Stimulated activated CD8-positive, alpha-beta memory T cell treated with anti-CD3 and anti-CD28 coated beads, Interleukin-12 subunit alpha, Interleukin-12 subunit beta, amount 100 ng/mL, for 1 hour (primary cell): ENCODE results near the gene PLB1.

Experiments used
- DNase-seq: peaks from one replicate; pipeline ENCODE4 v3.0.0-alpha.2; 2020; ENCODE audit warnings: low read depth

Gene PLB1

GRCh38 chr2:28506112-28506910 is 10.5 kb downstream of the PLB1 start:
- DNase-seq = no peak

GRCh38 chr2:28507796-28508764 is 12.2 kb downstream of the PLB1 start:
- DNase-seq = peak; percentile 16

DNA sequence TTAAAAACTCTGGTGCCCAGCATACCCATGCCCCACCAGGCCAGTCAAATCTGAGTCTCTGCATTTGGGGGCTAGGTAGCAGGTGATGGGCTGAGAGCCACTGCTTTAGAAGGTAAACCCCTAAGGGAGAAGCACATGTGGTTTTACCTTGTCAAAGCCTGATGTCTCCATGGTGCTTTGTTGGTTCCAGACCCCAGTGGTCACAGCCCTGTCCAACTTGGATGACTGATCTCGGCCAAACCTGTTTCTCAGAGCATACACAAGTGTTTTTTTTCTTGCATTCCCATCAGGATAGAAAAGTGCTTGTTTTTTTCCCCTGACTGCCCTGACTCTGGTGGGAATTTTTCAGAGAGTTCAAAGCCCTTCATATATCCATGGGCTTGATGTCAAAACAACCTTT is 13.5 kb downstream of the PLB1 start:
- DNase-seq = no peak

DNA sequence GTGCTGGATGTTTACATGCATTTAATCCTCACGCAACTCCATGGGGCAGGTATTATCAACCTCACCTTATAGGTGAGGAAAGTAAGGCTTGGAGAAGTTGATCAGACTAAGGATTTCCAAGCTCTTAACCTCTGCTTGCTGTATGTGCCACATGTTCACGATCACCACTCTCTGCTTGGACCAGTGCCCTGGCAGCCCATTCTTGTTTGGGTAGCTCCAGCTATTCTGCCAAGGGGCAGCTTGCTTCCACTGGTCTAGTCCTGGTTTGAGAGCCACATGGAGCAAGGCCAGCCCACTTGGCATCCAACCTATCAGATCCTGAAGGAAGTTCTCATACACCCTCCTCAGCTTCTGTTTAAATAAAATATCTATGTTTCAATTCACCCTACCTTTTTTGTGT is 14.3 kb downstream of the PLB1 start:
- no peak for DNase-seq

- DNase-seq = no peak
These were observed 16.2 kb downstream of the PLB1 start for GRCh38 chr2:28511871-28512606.

DNA sequence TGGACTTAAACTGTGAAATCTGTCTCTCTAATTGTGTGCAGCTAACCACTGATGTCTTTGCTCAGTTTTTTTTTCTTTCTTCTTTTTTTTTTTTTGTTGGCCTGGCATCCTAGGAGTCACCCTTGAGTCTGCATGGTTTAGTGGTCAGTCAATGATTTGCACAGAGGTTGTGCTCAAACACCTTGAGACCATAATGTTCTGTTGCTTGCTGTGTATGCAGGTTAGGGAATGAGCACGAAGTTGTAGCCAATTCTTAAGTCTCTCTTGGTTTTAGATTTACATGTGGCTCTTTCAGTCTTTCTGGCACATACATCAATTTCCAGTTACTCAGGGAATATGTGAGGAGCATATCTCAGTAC is 16.7 kb downstream of the PLB1 start:
- DNase-seq = no peak

DNA sequence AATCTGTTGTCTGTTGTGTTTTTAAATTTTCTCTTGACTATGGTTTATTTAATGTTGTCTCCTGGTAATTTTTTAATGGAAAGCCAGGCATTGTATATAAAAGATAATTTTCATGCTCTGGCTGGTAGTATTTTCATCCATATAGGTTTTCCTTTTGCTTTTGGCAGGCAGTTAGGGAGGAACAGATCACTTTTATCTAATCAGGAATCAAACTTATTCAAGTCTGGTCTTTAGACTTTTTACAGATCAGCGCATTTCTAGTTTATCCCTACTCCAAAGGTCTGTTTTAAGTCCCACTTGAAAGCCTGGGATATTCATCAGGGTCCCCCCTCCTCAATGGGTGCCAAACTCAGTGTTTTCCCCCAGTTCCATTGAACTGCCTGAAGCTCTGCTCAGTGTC is 17.2 kb downstream of the PLB1 start:
- no peak for DNase-seq

DNA sequence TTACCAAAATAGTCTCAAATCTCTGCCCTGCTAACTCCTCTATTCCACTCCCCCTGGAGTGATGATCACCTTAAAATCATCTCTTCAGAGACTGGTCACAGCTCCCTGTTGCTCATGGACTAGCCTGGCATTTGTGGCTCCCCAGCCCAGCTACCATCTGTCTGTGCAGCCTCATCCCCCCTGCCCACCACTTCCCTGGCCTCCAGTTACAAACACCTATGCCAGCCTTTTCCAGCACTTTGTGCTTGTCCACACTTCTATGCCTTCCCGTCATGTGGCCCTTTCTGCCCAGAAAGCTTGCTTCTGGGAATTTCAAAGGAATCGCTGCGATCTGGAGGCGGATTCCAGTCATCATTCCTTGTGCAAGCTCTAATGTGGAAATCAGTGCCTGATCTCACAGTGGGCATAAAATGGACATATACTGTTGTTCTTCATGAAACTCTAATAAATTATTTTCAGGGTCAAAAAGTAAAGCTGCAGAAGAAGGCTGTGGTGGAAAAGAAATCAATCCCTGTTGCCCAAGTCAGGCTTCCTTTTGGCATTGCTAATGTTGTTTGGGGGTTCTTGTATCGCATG is 19.4 kb downstream of the PLB1 start:
- no peak for DNase-seq

- DNase-seq = no peak
These were observed 20.6 kb downstream of the PLB1 start for GRCh38 chr2:28516430-28516829.

DNA sequence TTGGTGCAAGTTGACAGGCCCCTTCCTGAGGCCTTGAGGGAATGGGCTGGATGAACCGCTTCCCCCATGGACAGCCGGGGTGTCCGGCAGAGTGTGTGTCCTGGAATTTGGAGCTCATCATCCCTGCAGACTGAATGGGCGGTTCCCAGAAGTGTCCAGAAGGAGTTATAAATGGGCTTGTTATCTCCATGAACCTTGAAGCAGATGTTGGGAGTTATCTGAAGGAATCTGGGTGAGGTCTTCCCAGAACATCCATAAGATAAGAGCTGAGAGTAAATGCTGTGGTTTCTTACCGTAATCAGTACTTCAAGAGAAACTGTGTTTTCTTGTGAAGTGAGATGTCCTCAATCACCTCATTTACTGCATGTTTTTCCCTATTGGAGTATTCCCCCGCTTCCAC is 21.1 kb downstream of the PLB1 start:
- DNase-seq = no peak

GRCh38 chr2:28521663-28522062 is 25.8 kb downstream of the PLB1 start:
- no peak for DNase-seq

DNA sequence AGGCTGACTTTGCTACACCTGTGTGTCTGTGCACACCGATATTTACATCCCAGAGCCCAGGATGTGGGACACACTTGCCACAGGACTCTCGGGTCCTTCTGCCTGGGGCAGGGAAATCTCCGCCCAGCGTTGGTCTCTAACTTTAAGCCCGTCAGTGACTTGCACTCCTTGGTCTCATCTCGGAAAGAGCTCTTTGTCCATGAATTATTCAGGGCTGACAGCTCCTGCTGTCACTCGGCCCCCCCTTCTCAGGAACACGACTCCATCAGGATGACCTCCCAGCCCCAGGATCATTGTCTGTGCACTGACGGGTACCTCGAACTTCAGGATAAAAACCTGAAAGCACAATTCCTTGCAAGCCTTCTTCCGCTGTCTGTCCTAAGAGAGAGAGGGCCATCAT is 26.6 kb downstream of the PLB1 start:
- DNase-seq = no peak

DNA sequence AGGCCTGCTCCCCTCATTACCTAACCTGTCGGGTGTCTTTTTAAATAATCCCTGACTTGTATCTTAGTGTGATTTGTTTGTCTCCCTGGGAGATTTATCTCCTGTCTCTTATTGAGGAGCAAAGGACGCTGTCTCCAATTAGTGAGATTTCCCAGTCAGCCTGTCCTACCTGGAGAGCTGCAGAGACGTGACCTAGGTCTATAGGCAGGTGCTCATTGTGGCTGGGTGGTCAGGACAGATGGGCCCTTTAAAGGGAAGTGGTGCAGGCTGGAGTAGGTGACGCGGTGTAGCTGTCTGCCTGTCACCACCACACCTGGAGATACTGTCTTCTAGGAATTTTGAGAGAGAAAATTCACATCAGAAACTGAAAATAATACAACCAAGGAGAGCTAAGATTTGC is 28.0 kb downstream of the PLB1 start:
- DNase-seq = no peak

- DNase-seq = no peak
These were observed 29.6 kb downstream of the PLB1 start for GRCh38 chr2:28525481-28525880.

- DNase-seq = no peak
These were observed 30.8 kb downstream of the PLB1 start for GRCh38 chr2:28526527-28527132.

DNA sequence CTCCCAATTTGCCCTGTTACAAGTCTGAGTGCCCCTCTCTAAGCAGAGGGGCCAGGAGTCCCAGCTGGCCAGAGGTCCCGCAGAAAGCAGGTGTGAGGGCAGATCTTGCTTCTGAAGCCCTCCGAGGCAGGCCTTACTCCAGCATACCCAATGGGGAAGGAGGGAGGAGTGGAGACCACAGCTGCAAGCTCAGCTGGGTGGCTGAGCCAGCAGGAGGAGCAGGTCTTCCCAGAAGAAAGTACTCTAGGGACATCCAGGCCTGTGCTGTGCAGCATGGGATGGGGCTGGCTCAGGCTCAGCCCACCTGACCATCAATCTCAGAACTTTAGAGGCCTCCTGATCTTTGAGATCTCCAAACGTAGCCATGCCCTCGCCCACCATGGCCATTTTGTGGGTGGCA is 31.3 kb downstream of the PLB1 start:
- DNase-seq = no peak

DNA sequence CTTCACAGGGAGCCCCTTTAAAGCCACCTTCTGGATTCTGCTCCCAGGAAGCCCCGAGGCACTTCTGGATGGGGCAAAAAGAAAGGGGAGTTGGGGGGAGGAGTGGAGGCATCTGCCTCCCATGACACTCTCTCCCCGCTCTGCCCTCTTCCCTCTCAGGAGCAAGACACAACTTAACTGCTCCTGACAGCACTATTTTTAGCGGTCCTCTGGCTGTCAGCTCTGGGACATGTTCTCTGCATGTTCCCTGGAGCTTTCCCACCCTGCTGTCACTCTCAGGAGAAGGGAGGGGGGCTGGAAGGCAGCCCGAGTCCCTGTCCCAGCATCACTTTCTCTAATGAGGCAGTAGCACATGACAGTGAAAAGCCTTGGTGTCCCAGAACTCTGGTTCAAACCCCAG is 32.3 kb downstream of the PLB1 start:
- DNase-seq = no peak

GRCh38 chr2:28530782-28531181 is 34.9 kb downstream of the PLB1 start:
- DNase-seq = no peak

GRCh38 chr2:28532399-28532798 is 36.5 kb downstream of the PLB1 start:
- DNase-seq = no peak

DNA sequence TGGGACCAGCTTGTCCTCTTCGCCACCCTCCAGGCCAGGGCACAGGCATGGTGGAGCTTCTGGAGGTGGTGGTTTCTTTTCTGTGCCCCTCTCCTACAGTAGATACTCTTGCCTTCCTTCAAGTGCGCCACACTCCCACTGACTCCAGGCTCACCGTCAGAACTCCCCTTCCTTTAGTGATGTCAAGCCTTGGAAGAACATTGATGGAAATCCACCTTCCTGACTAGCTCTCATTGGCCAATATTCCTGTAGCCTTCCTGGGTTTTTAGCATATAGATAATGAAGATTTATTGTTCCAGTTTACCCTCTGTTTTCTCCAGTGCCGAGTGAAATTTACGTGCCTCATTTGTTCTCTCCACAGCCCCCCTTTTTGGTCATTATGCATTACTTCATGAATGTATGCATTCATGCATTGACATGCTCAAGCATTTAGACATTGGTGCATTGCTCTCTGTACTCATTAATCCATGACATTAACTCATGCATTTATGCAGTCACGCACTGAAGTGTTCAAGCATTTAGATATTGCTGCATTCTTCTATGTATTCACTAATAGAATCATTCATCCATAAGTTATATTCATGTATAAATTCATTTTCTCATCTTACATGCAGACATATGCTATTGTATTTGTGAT is 37.3 kb downstream of the PLB1 start:
- no peak for DNase-seq

DNA sequence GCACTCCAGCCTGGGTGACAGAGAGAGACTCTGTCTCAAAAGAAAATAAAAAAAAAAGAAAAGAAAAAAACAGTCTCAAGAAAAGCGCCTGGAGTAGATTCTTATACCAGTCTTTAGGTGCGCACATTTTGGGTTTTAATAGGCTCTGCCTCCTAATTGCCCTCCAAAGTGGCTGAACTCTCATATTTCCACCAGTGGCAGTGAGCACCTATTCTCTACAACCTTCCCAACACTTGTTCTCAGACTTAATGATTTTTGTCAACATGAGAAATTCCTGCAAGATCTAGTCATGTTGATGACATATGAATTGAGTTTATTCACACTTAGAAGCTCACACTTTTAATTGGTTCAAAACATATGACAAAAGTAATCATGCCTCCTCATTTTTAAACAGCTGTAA is 39.0 kb downstream of the PLB1 start:
- no peak for DNase-seq
